Brain pericyte (primary cell): ENCODE data around the gene CIRBP.

Source experiments
- DNase-seq: peaks from one replicate; pipeline ENCODE4 v3.0.0-alpha.2; 2012; ENCODE audit warnings: low read depth, low spot score

The CIRBP gene

DNA sequence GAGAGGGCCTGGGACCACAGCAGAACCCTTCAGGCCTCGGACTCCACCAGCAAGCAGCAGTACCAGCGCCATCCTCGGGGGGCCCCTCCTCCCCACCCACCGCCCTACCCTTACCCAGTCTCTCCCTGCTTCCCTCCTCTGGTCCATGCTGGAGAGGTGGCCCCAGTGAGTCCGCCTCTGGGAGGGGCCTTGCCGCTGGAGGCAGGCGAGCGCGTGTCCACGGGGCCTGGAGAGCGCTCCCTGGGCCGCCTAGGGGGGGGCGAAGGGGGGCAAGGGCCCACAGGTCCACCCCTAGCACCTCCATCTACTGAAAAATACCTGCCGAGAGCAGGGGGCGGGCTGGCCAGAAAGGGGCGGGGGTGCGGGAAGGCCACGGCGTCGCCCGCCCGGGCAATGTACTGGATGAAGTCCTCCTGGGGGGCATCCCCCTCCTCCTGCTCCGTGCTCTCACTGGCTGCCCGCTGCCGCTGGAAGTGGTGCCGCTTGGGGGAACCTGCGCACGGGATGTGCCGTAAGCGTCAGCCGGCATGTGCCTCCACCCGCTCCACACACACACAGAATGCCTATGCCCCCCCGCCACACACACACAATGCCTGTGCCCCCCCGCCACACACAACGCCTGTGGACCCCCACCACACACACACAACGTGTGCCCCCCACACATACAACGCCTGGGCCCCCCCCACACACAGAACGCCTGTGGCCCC is 38.2 kb upstream of the CIRBP start:
- DNase-seq, result no peak

- DNase-seq, result no peak
These were observed 37.1 kb upstream of the CIRBP start for GRCh38 chr19:1231729-1232637.

DNA sequence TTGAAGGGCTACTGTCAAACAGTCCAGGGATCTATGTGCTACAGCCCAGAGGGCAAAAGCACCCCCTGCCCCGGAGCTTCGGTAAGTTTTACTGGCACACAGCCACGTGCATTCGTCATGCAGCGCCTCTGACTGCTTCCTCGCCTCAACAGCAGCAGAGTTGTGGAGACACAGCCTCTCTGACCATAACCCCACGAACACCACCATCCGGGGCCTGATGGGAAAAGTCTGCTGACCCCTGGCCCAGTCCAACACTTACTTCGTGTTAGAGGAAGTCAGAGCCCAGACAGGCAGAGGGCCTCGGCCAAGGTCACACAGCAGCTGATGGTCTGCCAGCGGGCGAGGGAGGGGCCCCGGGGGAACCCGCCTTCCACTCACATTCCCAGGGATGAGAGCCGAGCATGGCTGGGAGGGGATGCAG is 36.5 kb upstream of the CIRBP start:
- no peak for DNase-seq

DNA sequence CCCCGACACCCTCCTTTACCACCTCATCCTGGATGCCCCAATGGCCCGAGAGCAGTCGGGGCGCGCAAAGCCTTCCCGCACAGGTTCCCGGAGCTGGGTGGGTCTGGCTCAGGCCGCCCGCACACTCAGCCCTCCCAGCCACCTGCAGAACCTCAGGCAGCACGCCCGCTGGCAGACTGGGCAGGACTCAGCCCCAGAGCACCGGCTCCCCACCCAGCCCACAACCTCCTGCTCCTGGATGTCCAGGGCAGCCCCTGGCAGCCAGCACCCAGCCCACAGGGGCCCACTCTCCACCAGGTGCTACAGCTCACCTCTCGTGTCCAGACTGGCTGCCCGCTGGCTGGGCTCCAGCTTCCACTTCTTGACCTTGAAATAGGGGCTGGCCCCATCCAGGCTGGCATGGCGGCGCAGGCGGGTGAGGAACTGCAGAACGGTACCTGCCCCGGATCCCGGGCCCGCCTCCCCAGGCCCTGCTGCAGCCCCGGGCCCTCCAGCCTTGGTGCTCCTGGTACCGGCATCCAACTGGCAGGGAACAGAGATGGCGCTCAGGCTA is 35.9 kb upstream of the CIRBP start:
- DNase-seq, result no peak

GRCh38 chr19:1234051-1234954 is 34.8 kb upstream of the CIRBP start:
- DNase-seq, result no peak

DNA sequence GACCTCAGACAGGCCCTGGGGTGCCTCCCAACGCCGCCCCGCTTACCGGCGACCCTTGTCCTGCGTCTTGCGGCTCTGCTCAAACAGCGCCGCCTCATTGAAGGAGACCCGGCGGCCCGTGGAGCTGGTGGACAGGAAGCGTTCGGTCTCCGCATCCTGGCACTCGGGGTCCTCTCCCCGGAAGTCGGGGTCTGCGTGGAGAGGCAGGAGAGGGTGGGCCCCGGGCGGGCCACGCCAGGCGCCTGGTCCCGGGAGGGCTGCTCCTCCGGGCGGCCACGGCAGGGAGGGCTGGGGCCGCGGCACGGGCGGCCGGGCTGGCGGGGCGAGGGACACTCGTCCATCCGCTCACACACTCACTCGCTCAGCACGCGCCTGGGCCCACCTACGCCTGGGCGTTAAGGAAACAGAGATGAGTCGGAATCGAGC is 34.2 kb upstream of the CIRBP start:
- DNase-seq, result no peak

- no peak for DNase-seq
These were observed 33.2 kb upstream of the CIRBP start for GRCh38 chr19:1235625-1236538.

- DNase-seq, result no peak
These were observed 32.6 kb upstream of the CIRBP start for GRCh38 chr19:1236576-1236975.

- no peak for DNase-seq
These were observed 32.0 kb upstream of the CIRBP start for GRCh38 chr19:1237027-1237659.

DNA sequence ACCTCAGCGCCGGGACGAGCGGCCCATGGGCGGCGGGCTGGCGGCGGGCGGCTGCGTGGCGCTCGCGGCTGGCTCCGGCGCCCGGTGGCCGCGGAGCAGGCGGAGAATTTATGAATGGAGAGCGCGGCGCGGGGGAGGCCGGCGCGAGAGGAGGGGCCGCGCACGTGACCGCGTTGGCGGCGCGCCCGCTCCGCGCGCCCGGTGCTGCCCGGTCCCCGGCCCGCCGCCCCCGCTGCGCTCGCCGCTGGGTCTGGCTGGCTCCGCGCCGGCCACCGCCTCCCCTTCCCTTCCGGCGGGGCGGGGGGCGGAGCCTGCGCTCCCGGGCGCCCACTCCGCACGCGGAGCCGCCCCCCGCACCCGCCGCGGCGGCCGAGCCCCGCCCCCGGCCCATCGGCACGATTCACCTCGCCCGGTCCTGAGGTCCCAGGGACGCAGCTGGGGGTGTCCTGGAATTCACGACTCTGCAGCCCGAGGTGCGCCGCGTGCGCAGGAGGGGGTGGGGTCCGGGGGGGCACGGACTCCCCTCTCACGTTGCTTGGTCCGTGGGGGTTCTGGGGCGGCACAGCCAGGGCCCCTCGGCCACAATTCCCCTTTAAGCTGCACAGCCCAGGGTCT is 31.3 kb upstream of the CIRBP start, which contains the start of gene CBARP:
TSS of gene CBARP (minus strand) at position 252 of the 615 bp plus-strand sequence. CDS start 1,905 bp downstream, outside the sequence.
- no peak for DNase-seq

DNA sequence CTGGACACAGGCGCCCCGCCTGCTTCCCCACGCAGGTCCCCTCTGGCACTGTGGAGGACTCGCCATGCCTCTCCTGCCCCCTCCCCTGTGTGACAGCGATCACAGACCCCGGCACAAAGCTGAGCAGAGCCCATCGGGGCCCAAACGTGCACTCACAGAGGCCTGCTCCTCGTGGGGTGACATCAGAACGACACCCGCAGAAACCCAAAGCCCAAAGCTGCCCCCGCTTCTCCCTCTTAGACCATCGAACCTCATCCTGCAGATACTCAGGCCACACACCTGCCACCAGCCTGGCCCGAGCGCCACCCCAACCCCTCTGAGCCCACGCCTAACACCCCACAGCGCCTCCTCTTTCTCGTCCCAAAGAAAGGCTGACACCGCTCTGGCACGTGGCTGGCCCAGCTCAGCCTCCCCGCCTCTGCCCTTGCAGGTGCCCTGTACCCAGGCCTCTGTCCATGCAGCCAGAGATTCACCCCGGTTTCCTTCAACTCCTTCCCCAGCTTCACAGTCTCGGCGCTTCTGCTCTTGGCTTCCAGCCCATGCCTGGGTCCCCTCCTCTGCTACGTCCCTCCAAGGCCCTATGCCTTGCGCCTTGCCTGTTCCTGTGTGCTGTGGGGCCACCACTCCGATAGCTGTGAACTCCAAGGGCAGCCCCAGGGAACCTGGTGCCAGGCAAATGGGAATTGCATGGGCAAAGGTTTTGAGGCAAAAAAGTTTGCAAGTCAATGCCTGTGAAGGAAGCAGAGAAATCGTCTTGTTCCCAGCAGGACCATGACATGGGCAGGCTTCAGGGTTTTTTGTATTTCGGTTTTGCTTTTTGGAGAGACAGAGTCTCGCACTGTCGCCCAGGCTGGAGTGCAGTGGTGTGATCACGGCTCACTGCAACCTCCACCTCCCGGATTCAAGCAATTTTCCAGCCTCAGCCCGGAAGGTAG is 30.5 kb upstream of the CIRBP start:
- no peak for DNase-seq

DNA sequence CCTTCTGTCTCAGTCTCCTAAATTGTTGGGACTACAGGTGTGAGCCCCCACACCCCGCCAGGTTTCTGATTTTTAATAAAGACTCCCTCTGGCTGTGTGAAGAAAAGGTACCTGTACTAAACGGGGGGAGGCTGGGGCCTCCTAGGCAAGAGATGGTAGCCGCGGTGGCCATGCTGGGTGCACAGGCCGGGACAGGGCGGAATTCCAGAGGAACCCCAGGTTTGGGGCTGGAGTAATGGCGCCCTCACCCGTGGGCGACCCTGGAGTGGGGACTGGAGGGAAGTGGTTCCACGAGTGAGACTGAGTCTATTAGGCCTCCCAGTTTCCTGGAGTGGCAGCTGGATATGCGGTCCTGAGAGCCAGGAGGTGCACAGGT is 29.7 kb upstream of the CIRBP start:
- DNase-seq, result no peak

GRCh38 chr19:1239796-1240737 is 29.1 kb upstream of the CIRBP start:
- no peak for DNase-seq

GRCh38 chr19:1240925-1241324 is 28.2 kb upstream of the CIRBP start:
- DNase-seq, result no peak

DNA sequence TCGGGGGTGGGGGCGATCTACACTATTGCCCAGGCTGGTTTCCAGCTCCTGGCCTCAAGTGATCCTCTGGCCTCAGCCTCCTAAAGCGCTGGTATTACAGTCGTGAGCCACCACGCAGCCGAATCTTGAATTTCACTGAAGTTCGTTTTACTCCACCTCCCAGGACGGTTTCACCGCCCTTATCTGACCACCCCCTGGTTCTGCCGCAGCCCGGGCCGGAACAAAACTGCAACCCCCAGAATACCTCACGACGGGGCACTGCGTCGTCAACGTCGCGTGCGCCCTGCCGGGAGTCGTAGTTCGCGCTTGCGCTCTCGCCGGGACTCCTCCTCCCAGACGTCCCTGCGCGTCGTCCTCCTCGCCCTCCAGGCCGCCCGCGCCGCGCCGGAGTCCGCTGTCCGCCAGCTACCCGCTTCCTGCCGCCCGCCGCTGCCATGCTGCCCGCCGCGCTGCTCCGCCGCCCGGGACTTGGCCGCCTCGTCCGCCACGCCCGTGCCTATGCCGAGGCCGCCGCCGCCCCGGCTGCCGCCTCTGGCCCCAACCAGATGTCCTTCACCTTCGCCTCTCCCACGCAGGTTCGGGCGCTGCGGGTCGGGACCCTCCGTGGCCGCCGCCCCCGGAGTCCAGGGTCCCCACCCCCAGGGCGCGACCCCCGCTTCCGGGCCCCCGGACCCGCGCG is 27.6 kb upstream of the CIRBP start, which contains the start of gene ATP5F1D:
TSS of gene ATP5F1D (plus strand) at position 335 of the 679 bp plus-strand sequence. CDS start at position 435, 100 bp downstream.
- DNase-seq, result no peak
